Measurements from ENCODE around the gene PTTG1IP. TPM values are rescaled to one million over a fixed set of nuclear protein-coding genes. Genes with fewer than 3 reads are reported as not detected.
A peak's percentile ranks its signal among the peaks of the same experiment; 100 is the strongest.
"Not testable (repeated sequence)": the region's sequence is repeated elsewhere in the genome, so short reads cannot be mapped to it uniquely, and the experiment has no call there.

PTTG1IP gene
- total RNA-seq, 2 experiments from 2014 or later = 38.9 to 58.1 TPM

GRCh38 chr21:44881198-44881872 is 7.8 kb upstream of the PTTG1IP start:
- Histone ChIP-seq H3K4me2 (ENCODE audit: low read length) (peak overlapping the region; percentile 31), H3K36me3 (ENCODE audit: insufficient read depth, low read length) (no peaks in the 10 kb centered on the region), H2AFZ (ENCODE audit: low read length) (peak overlapping the region; percentile 68; the same call in 1 of the 2 replicates), H3K79me2 (ENCODE audit: insufficient read depth, low read depth, low read length) (no peaks in the 10 kb centered on the region), H3K9me2 (ENCODE audit: insufficient read depth, low read length) (no peaks in the 10 kb centered on the region), H3K9me3 (ENCODE audit: low read length) (no peaks in the 10 kb centered on the region), H4K20me1 (ENCODE audit: insufficient read depth, low read length) (no peaks in the 10 kb centered on the region), H3K4me3 (ENCODE audit: low read depth, low read length, poor library complexity, severe bottlenecking) (no peak overlapping the region), H3K4me1 (ENCODE audit: insufficient read depth, low read length, poor library complexity, severe bottlenecking) (peaks cover 25% of the 10 kb centered on the region), H3K27ac (ENCODE audit: low read depth, low read length, poor library complexity, severe bottlenecking) (no peak overlapping the region)
- BruUV-seq (replicated peaks) = no TSS peak
- ChIA-PET CTCF (ENCODE audit: unreplicated experiment) (no interaction called here), POLR2A (no interaction called here)
- DNase-seq (ENCODE audit: low spot score) = no peak
- TF ChIP-seq EZH2phosphoT487 (IDR thresholded peaks at IDR 0.05; ENCODE audit: borderline replicate concordance, low read depth, low read length) (no peak), CTCF (conservative IDR thresholded peaks at IDR 0.05; ENCODE audit: low read length) (no peak)
- intact Hi-C loops (cut with micrococcal nuclease; ENCODE audit: unreplicated experiment) = no loop called here

GRCh38 chr21:44880405-44881197 is 7.1 kb upstream of the PTTG1IP start:
- ChIA-PET POLR2A (interaction anchor here (0.6 kb wide), 1 partner anchor 57 kb away, joined by 4 read pairs; no protein-coding TSS in a partner anchor), CTCF (ENCODE audit: unreplicated experiment) (no interaction called here)
- peaks cover 28% of the 10 kb centered on the region for H3K4me1 ChIP-seq (ENCODE audit: insufficient read depth, low read length, poor library complexity, severe bottlenecking)
- H3K9me3 ChIP-seq (ENCODE audit: low read length) = no peaks in the 10 kb centered on the region
- no TSS peak for BruUV-seq (replicated peaks)
- H3K27ac ChIP-seq (ENCODE audit: low read depth, low read length, poor library complexity, severe bottlenecking) = no peak overlapping the region
- no peaks in the 10 kb centered on the region for H3K36me3 ChIP-seq (ENCODE audit: insufficient read depth, low read length)
- intact Hi-C loops (cut with micrococcal nuclease; ENCODE audit: unreplicated experiment) = no loop called here
- peak overlapping the region; percentile 68; the same call in 1 of the 2 replicates for H2AFZ ChIP-seq (ENCODE audit: low read length)
- H4K20me1 ChIP-seq (ENCODE audit: insufficient read depth, low read length) = no peaks in the 10 kb centered on the region
- peak overlapping the region; percentile 31 for H3K4me2 ChIP-seq (ENCODE audit: low read length)
- DNase-seq (ENCODE audit: low spot score) = peak; percentile 36
- no peaks in the 10 kb centered on the region for H3K9me2 ChIP-seq (ENCODE audit: insufficient read depth, low read length)
- no peak overlapping the region for H3K4me3 ChIP-seq (ENCODE audit: low read depth, low read length, poor library complexity, severe bottlenecking)
- TF ChIP-seq CTCF (conservative IDR thresholded peaks at IDR 0.05; ENCODE audit: low read length) (no peak), EZH2phosphoT487 (IDR thresholded peaks at IDR 0.05; ENCODE audit: borderline replicate concordance, low read depth, low read length) (no peak)
- no peaks in the 10 kb centered on the region for H3K79me2 ChIP-seq (ENCODE audit: insufficient read depth, low read depth, low read length)

GRCh38 chr21:44879238-44879637 is 5.7 kb upstream of the PTTG1IP start:
- not testable (repeated sequence) for H3K4me2 ChIP-seq (ENCODE audit: low read length); BruUV-seq (replicated peaks)

More at GRCh38 chr21:44879238-44879637, 5.7 kb upstream of the PTTG1IP start:
- DNase-seq (ENCODE audit: low spot score); H2AFZ ChIP-seq (ENCODE audit: low read length); POLR2A ChIA-PET; CTCF ChIA-PET (ENCODE audit: unreplicated experiment); H3K9me2 ChIP-seq (ENCODE audit: insufficient read depth, low read length); H3K4me3 ChIP-seq (ENCODE audit: low read depth, low read length, poor library complexity, severe bottlenecking); H4K20me1 ChIP-seq (ENCODE audit: insufficient read depth, low read length); H3K9me3 ChIP-seq (ENCODE audit: low read length); H3K27ac ChIP-seq (ENCODE audit: low read depth, low read length, poor library complexity, severe bottlenecking); H3K79me2 ChIP-seq (ENCODE audit: insufficient read depth, low read depth, low read length); intact Hi-C loops (cut with micrococcal nuclease; ENCODE audit: unreplicated experiment); H3K36me3 ChIP-seq (ENCODE audit: insufficient read depth, low read length): not testable (repeated sequence)
- H3K4me1 ChIP-seq (ENCODE audit: insufficient read depth, low read length, poor library complexity, severe bottlenecking) = peaks cover 41% of the 10 kb centered on the region

All from OCI-LY7 (cell line).